Measurements from ENCODE around the gene ABCB4. TPM values are rescaled to one million over a fixed set of nuclear protein-coding genes. Genes with fewer than 3 reads are reported as not detected.
"Not testable (repeated sequence)": the region's sequence is repeated elsewhere in the genome, so short reads cannot be mapped to it uniquely, and the experiment has no call there.

ABCB4 gene
- total RNA-seq, 1 donor from 2014 or later, result 0.30 TPM

DNA sequence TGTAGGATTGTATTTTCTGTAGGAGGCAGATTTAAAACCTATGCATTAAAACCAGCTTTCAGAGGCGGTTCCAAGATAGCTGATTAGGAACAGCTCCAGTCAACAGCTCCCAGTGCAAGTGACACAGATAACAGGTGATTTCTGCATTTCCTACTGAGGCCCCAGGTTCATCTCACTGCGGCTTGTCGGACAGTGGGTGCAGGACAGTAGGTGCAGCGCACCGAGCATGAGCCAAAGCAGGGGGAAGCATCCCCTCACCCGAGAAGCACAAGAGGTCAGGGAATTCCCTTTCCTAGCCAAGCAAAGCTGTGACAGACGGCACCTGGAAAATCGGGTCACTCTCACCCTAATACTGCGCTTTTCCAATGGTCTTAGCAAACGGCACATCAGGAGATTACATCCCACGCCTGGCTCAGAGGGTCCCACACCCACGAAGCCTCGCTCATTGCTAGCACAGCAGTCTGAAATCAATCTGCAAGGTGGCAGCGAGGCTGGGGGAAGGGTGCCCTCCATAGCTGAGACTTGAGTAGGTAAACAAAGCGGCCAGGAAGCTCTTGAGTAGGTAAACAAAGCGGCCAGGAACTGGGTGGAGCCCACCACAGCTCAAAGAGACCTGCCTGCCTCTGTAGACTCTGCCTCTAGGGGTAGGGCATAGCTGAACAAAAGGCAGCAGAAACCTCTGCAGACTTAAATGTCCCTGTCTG is 10.5 kb downstream of the ABCB4 start:
- H3K4me3 Mint-ChIP-seq, result not testable (repeated sequence)

DNA sequence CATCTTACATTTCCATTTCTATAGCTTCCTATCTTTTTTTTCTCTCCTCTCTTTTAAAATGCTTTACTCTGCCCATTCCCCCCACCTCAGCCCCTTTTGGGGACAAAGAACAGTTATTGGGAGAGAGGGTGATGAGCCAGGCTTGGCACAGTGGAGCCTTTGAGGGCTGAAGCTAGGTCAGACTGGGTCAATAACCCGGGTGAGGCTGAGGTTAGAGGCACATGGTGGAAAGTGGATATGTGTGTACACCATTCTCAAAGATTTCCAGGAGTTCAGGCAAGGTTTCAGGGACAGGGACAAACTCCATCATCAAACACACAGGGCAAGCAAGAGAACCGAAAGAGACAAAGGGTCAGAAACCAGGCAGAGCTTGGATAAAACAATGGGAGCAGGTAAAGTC is 11.5 kb downstream of the ABCB4 start:
- H3K4me2 ChIP-seq, result no peak overlapping the region
- no peak overlapping the region for H3K4me3 ChIP-seq
- H4K20me1 ChIP-seq (ENCODE audit: low read depth), result no peaks in the 10 kb centered on the region
- H3F3A ChIP-seq (ENCODE audit: low read depth), result no peaks in the 10 kb centered on the region
- H3K27me3 Mint-ChIP-seq (ENCODE audit: insufficient read depth, low read depth), result peaks cover 5% of the 10 kb centered on the region
- H3K9me3 ChIP-seq (ENCODE audit: low read depth), result no peaks in the 10 kb centered on the region
- H3K27ac Mint-ChIP-seq, result no peak overlapping the region
- no peak for DNase-seq (ENCODE audit: low spot score)
- H3K4me3 Mint-ChIP-seq, result no peak overlapping the region
- H3K9ac ChIP-seq, result no peak overlapping the region
- peak overlapping the region; percentile 20 for H2AFZ ChIP-seq (replicated peaks)
- H3K27ac ChIP-seq, result no peak overlapping the region
- H3K4me1 Mint-ChIP-seq, result no peaks in the 10 kb centered on the region
- H3K36me3 ChIP-seq, result no peaks in the 10 kb centered on the region
- H3K4me1 ChIP-seq, result peaks cover 10% of the 10 kb centered on the region
- H3K79me2 ChIP-seq (ENCODE audit: low read depth), result no peaks in the 10 kb centered on the region
- H3K27me3 ChIP-seq, result no peaks in the 10 kb centered on the region
- no peaks in the 10 kb centered on the region for H3K36me3 Mint-ChIP-seq
- TF ChIP-seq, protein P1, sequence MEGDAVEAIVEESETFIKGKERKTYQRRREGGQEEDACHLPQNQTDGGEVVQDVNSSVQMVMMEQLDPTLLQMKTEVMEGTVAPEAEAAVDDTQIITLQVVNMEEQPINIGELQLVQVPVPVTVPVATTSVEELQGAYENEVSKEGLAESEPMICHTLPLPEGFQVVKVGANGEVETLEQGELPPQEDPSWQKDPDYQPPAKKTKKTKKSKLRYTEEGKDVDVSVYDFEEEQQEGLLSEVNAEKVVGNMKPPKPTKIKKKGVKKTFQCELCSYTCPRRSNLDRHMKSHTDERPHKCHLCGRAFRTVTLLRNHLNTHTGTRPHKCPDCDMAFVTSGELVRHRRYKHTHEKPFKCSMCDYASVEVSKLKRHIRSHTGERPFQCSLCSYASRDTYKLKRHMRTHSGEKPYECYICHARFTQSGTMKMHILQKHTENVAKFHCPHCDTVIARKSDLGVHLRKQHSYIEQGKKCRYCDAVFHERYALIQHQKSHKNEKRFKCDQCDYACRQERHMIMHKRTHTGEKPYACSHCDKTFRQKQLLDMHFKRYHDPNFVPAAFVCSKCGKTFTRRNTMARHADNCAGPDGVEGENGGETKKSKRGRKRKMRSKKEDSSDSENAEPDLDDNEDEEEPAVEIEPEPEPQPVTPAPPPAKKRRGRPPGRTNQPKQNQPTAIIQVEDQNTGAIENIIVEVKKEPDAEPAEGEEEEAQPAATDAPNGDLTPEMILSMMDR (IDR thresholded peaks at IDR 0.05), result no peak
- TF ChIP-seq EZH2 (IDR thresholded peaks at IDR 0.05) (no peak), EZH2phosphoT487 (IDR thresholded peaks at IDR 0.05) (no peak)
- no peaks in the 10 kb centered on the region for H3K9me3 Mint-ChIP-seq

More for the DNA sequence above, 10.5 kb downstream of the ABCB4 start:
- not testable (repeated sequence) for H3K9me3 Mint-ChIP-seq; H3K27ac ChIP-seq; H3K36me3 ChIP-seq; H3K4me1 Mint-ChIP-seq; H3K79me2 ChIP-seq (ENCODE audit: low read depth); H3K27me3 Mint-ChIP-seq (ENCODE audit: insufficient read depth, low read depth); H3K27me3 ChIP-seq; H4K20me1 ChIP-seq (ENCODE audit: low read depth); H3K9me3 ChIP-seq (ENCODE audit: low read depth); H3K27ac Mint-ChIP-seq; H3K9ac ChIP-seq; H3F3A ChIP-seq (ENCODE audit: low read depth); H3K4me1 ChIP-seq; H3K36me3 Mint-ChIP-seq
- H2AFZ ChIP-seq (replicated peaks), result peak overlapping the region; percentile 98
- H3K4me3 ChIP-seq, result peak overlapping the region; percentile 28
- peak; percentile 59 for DNase-seq (ENCODE audit: low spot score)
- TF ChIP-seq, protein P1 (IDR thresholded peaks at IDR 0.05), result peak; percentile 6
- H3K4me2 ChIP-seq, result peak overlapping the region; percentile 65

DNA sequence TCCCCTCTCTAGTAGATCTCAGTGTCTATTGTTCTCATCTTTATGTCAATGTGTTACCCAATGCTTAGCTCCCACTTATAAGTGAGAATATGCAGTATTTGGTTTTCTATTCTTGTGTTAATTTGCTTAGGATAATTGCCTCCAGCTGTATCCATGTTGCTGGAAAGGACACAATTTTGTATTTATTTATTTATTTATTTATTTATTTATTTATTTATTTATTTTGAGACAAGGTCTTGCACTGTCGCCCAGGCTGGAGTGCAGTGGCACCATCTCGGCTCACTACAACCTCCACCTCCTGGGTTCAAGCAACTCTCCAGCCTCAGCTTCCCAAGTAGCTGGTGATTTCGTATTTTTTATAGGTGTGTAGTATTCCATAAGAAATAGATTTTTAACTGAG is 15.0 kb downstream of the ABCB4 start:
- not testable (repeated sequence) for H3K36me3 Mint-ChIP-seq; H4K20me1 ChIP-seq (ENCODE audit: low read depth); H3K27ac Mint-ChIP-seq; H3F3A ChIP-seq (ENCODE audit: low read depth); H3K9me3 Mint-ChIP-seq; H3K4me2 ChIP-seq; H3K27me3 Mint-ChIP-seq (ENCODE audit: insufficient read depth, low read depth); H3K36me3 ChIP-seq; H3K27ac ChIP-seq; H3K79me2 ChIP-seq (ENCODE audit: low read depth); H3K27me3 ChIP-seq; DNase-seq (ENCODE audit: low spot score); H3K9me3 ChIP-seq (ENCODE audit: low read depth); H2AFZ ChIP-seq (replicated peaks); H3K4me3 Mint-ChIP-seq; H3K4me3 ChIP-seq; H3K9ac ChIP-seq
- peaks cover 11% of the 10 kb centered on the region for H3K4me1 Mint-ChIP-seq
- H3K4me1 ChIP-seq, result peaks cover 24% of the 10 kb centered on the region

DNA sequence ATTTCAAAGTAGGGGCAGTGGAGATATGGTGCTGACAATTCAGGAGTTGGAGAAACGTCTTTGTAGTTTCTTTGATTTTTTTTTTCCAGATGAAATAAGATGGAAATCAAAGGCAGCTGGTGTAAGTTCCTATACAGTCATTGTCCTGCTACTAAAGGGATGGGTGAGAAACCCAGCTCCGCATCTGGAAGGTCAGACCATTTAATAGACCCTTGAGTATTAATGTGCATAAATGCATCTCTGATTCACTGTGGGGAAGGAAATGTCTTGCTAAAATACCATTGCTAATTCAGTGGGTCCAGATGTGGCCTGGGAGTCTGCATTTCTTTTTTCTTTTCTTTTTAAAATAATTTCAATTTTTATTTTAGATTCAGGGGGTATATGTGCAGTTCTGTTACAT is 15.5 kb downstream of the ABCB4 start:
- no peak for DNase-seq (ENCODE audit: low spot score)
- peaks cover 11% of the 10 kb centered on the region for H3K4me1 Mint-ChIP-seq
- H3K9ac ChIP-seq, result no peak overlapping the region
- H3K27me3 Mint-ChIP-seq (ENCODE audit: insufficient read depth, low read depth), result peaks cover 3% of the 10 kb centered on the region
- no peak overlapping the region for H3K4me3 Mint-ChIP-seq
- TF ChIP-seq EZH2phosphoT487 (IDR thresholded peaks at IDR 0.05) (no peak), EZH2 (IDR thresholded peaks at IDR 0.05) (no peak)
- TF ChIP-seq, protein P1 (IDR thresholded peaks at IDR 0.05), result no peak
- H4K20me1 ChIP-seq (ENCODE audit: low read depth), result no peaks in the 10 kb centered on the region
- H3K79me2 ChIP-seq (ENCODE audit: low read depth), result no peaks in the 10 kb centered on the region
- peaks cover 19% of the 10 kb centered on the region for H3K4me1 ChIP-seq
- no peaks in the 10 kb centered on the region for H3K36me3 Mint-ChIP-seq
- no peak overlapping the region for H3K4me3 ChIP-seq
- no peaks in the 10 kb centered on the region for H3K9me3 Mint-ChIP-seq
- no peaks in the 10 kb centered on the region for H3K9me3 ChIP-seq (ENCODE audit: low read depth)
- no peaks in the 10 kb centered on the region for H3K36me3 ChIP-seq
- H2AFZ ChIP-seq (replicated peaks), result no peak overlapping the region
- H3K27me3 ChIP-seq, result no peaks in the 10 kb centered on the region
- H3K4me2 ChIP-seq, result no peak overlapping the region
- H3K27ac ChIP-seq, result no peak overlapping the region
- H3K27ac Mint-ChIP-seq, result no peak overlapping the region
- no peaks in the 10 kb centered on the region for H3F3A ChIP-seq (ENCODE audit: low read depth)
